HepG2 (cell line): ENCODE data around the gene RNF213.

Experiments used
- CTCF ChIP-seq: sonication (generic); formaldehyde crosslinking; IDR thresholded peaks from 2 replicates; pipeline ENCODE4 v1.5.0; 2020; ENCODE audit warnings: mild to moderate bottlenecking, missing genetic modification reagents, moderate library complexity
- POLR2A ChIP-seq, 2 experiments: IDR thresholded peaks; 2 replicates each; pipeline ENCODE4 v1.6.1; 2011; ENCODE audit warnings: low read depth in 2 of 2, low read length in 2 of 2, mild to moderate bottlenecking in 1 of 2, moderate library complexity in 1 of 2; ENCODE audit not compliant: insufficient read depth in 1 of 2
- SMC3 ChIP-seq: IDR thresholded peaks from 2 replicates; pipeline ENCODE4 v1.6.1; 2011; ENCODE audit warnings: low read length, improper control_type of control experiment
- TCF12 ChIP-seq, 2 experiments: fragments of 450-650 bp in 1 of 2; sonication (generic) in 1 of 2; formaldehyde crosslinking in 1 of 2; IDR thresholded peaks; 2 replicates each; pipeline versions ENCODE4 v1.6.1 to v1.8.0; 2017 to 2022; ENCODE audit warnings: antibody characterized with exemption in 1 of 2, mild to moderate bottlenecking in 1 of 2, missing genetic modification reagents in 1 of 2, moderate library complexity in 1 of 2
- ZBTB2 ChIP-seq: sonication (generic); formaldehyde crosslinking; IDR thresholded peaks from 2 replicates; pipeline ENCODE4 v1.8.0; 2022; ENCODE audit warnings: low read depth, missing genetic modification reagents
- ZBTB33 ChIP-seq: sonication (generic); formaldehyde crosslinking; IDR thresholded peaks from 2 replicates; pipeline ENCODE4 v1.4.0; 2020; ENCODE audit warnings: missing genetic modification reagents
- ZBTB34 ChIP-seq: sonication (generic); formaldehyde crosslinking; IDR thresholded peaks from 2 replicates; pipeline ENCODE4 v1.8.0; 2022; ENCODE audit warnings: mild to moderate bottlenecking, missing genetic modification reagents
- ZNF260 ChIP-seq: sonication (generic); formaldehyde crosslinking; IDR thresholded peaks from 2 replicates; pipeline ENCODE4 v1.4.0; 2020; ENCODE audit warnings: missing genetic modification reagents, low read depth, mild to moderate bottlenecking, borderline replicate concordance
- ZNF597 ChIP-seq: sonication (generic); formaldehyde crosslinking; IDR thresholded peaks from 2 replicates; pipeline ENCODE4 v1.5.0; 2020; ENCODE audit warnings: missing genetic modification reagents
- ZNF609 ChIP-seq: sonication (generic); formaldehyde crosslinking; IDR thresholded peaks from 2 replicates; pipeline ENCODE4 v1.4.0; 2020; ENCODE audit warnings: mild to moderate bottlenecking, missing genetic modification reagents, borderline replicate concordance

- TF ChIP-seq TCF12 (IDR thresholded peaks at IDR 0.05) = no peak
- TF ChIP-seq TCF12 (CRISPR knock-in tag; IDR thresholded peaks at IDR 0.05) = 0 out of 2 replicates have a peak, but pooled peaks have one; percentile 20
- no peak for TF ChIP-seq SMC3
- no peak for TF ChIP-seq ZNF609 (CRISPR knock-in tag)
- TF ChIP-seq ZBTB2 (CRISPR knock-in tag) = no peak
- no peak for TF ChIP-seq ZBTB33 (CRISPR knock-in tag)
- no peak for TF ChIP-seq ZNF260 (CRISPR knock-in tag)
- peak; percentile 99 to 100 for TF ChIP-seq POLR2A (IDR thresholded peaks at IDR 0.05; ENCODE audit: insufficient read depth in 1 of 2, low read depth in 2 of 2, low read length in 2 of 2)
- TF ChIP-seq ZBTB34 = 0 out of 2 replicates have a peak, but pooled peaks have one; percentile 55
- peak; percentile 71 for TF ChIP-seq CTCF
- no peak for TF ChIP-seq ZNF597 (CRISPR knock-in tag)
These were observed 2.9 kb downstream of the RNF213 start for GRCh38 chr17:80263253-80264204.
